Peyer's patch (tissue), 4 donors: ENCODE data around the gene TBCD. TPM values are rescaled to one million over a fixed set of nuclear protein-coding genes. Genes with fewer than 3 reads are reported as not detected.

Source experiments
- DNase-seq, 3 donors: peaks; one replicate each; pipeline ENCODE4 v3.0.0-alpha.2; 2017 to 2019
- H3K27ac ChIP-seq, 4 donors: fragments of 200-600 bp; sonication (generic); one replicate each; pipeline ENCODE4 v1.5.1; 2016 to 2019
- H3K27me3 ChIP-seq, 2 donors: fragments of 200-600 bp; sonication (generic); one replicate each; pipeline ENCODE4 v1.5.1; 2019
- H3K36me3 ChIP-seq, 3 donors: fragments of 200-600 bp; sonication (generic); one replicate each; pipeline ENCODE4 v1.5.1; 2016 to 2019
- H3K4me1 ChIP-seq, 4 donors: fragments of 200-600 bp; sonication (generic); one replicate each; pipeline ENCODE4 v1.5.1; 2016 to 2019
- H3K4me3 ChIP-seq, 4 donors: fragments of 200-600 bp; sonication (generic); 1 replicate in 3 of 4; 2 replicates in 1 of 4; pipeline ENCODE4 v1.5.1; 2016 to 2019; ENCODE audit warnings: mild to moderate bottlenecking in 1 of 4
- H3K9me3 ChIP-seq, 4 donors: fragments of 200-600 bp; sonication (generic); one replicate each; pipeline ENCODE4 v1.5.1; 2016 to 2019; ENCODE audit warnings: mild to moderate bottlenecking in 1 of 4
- CTCF ChIP-seq, 6 experiments: fragments of 450-650 bp in 4 of 6; fragments of 200-600 bp in 2 of 6; sonication (generic) in 1 of 6; IDR thresholded peaks; one replicate each; pipeline ENCODE4 v1.5.1; 2017 to 2019; ENCODE audit warnings: antibody characterized with exemption in 6 of 6, mild to moderate bottlenecking in 3 of 6, moderate library complexity in 1 of 6
- POLR2A ChIP-seq, 2 donors: fragments of 450-650 bp; IDR thresholded peaks; one replicate each; pipeline ENCODE4 v1.5.1; 2017; ENCODE audit warnings: antibody characterized with exemption in 2 of 2, mild to moderate bottlenecking in 2 of 2, moderate library complexity in 2 of 2
- total RNA-seq, 4 donors: library from RNA; depleted of rRNA; stranded (reverse); fragments of >200 nt; gene quantifications; one replicate each; pipeline ENCODE4 v1.1.0, GENCODE V29; 2016

Gene TBCD
- total RNA-seq, 4 donors from 2014 or later = 58.7 to 130 (median 74.8) TPM

GRCh38 chr17:82805254-82805653 is 53.4 kb downstream of the TBCD start:
- DNase-seq = no peak
- no peaks in the 10 kb centered on the region for H3K27me3 ChIP-seq
- H3K27ac ChIP-seq = peak overlapping the region in 1 of 4 donors; percentile 16

GRCh38 chr17:82805823-82806222 is 54.0 kb downstream of the TBCD start:
- H3K4me3 ChIP-seq = no peak overlapping the region
- H3K27me3 ChIP-seq = no peaks in the 10 kb centered on the region
- no peaks in the 10 kb centered on the region for H3K9me3 ChIP-seq
- H3K36me3 ChIP-seq = peaks cover 0 to 28% (median 0%) of the 10 kb centered on the region in 3 donors
- TF ChIP-seq CTCF (IDR thresholded peaks at IDR 0.05) (no peak), POLR2A (IDR thresholded peaks at IDR 0.05) (no peak)
- DNase-seq = no peak
- H3K4me1 ChIP-seq = no peaks in the 10 kb centered on the region
- no peak overlapping the region for H3K27ac ChIP-seq

More at GRCh38 chr17:82805254-82805653, 53.4 kb downstream of the TBCD start:
- TF ChIP-seq CTCF (IDR thresholded peaks at IDR 0.05) = no peak
- no peak for TF ChIP-seq POLR2A (IDR thresholded peaks at IDR 0.05)
- no peaks in the 10 kb centered on the region for H3K9me3 ChIP-seq
- no peaks in the 10 kb centered on the region for H3K4me1 ChIP-seq
- peaks cover 0 to 25% (median 0%) of the 10 kb centered on the region in 3 donors for H3K36me3 ChIP-seq
- no peak overlapping the region for H3K4me3 ChIP-seq

- no peak overlapping the region for H3K27ac ChIP-seq
- H3K27me3 ChIP-seq = no peaks in the 10 kb centered on the region
- no peaks in the 10 kb centered on the region for H3K9me3 ChIP-seq
- H3K4me3 ChIP-seq = no peak overlapping the region
- no peak for DNase-seq
- H3K36me3 ChIP-seq = peaks cover 0 to 34% (median 0%) of the 10 kb centered on the region in 3 donors
- TF ChIP-seq CTCF (IDR thresholded peaks at IDR 0.05) = no peak
- no peak for TF ChIP-seq POLR2A (IDR thresholded peaks at IDR 0.05)
- no peaks in the 10 kb centered on the region for H3K4me1 ChIP-seq
Observed at GRCh38 chr17:82806645-82807044, 54.8 kb downstream of the TBCD start.

- H3K27ac ChIP-seq = no peak overlapping the region
- peaks cover 0 to 38% (median 0%) of the 10 kb centered on the region in 3 donors for H3K36me3 ChIP-seq
- no peak for DNase-seq
- no peak overlapping the region for H3K4me3 ChIP-seq
- TF ChIP-seq CTCF (IDR thresholded peaks at IDR 0.05) (no peak), POLR2A (IDR thresholded peaks at IDR 0.05) (no peak)
- H3K9me3 ChIP-seq = no peaks in the 10 kb centered on the region
- no peaks in the 10 kb centered on the region for H3K4me1 ChIP-seq
- H3K27me3 ChIP-seq = no peaks in the 10 kb centered on the region
Observed at GRCh38 chr17:82807101-82807500, 55.2 kb downstream of the TBCD start.

GRCh38 chr17:82807562-82807961 is 55.7 kb downstream of the TBCD start:
- H3K36me3 ChIP-seq = peaks cover 0 to 43% (median 0%) of the 10 kb centered on the region in 3 donors
- DNase-seq = no peak
- no peaks in the 10 kb centered on the region for H3K9me3 ChIP-seq
- TF ChIP-seq POLR2A (IDR thresholded peaks at IDR 0.05) = no peak
- no peak for TF ChIP-seq CTCF (IDR thresholded peaks at IDR 0.05)
- no peak overlapping the region for H3K27ac ChIP-seq
- H3K27me3 ChIP-seq = no peaks in the 10 kb centered on the region
- H3K4me1 ChIP-seq = no peaks in the 10 kb centered on the region
- no peak overlapping the region for H3K4me3 ChIP-seq

GRCh38 chr17:82808006-82808405 is 56.1 kb downstream of the TBCD start:
- TF ChIP-seq POLR2A (IDR thresholded peaks at IDR 0.05) = no peak
- no peak for TF ChIP-seq CTCF (IDR thresholded peaks at IDR 0.05)
- DNase-seq = no peak
- Histone ChIP-seq H3K9me3 (no peaks in the 10 kb centered on the region), H3K27ac (no peak overlapping the region), H3K27me3 (no peaks in the 10 kb centered on the region), H3K36me3 (peaks cover 0 to 44% (median 0%) of the 10 kb centered on the region in 3 donors), H3K4me3 (no peak overlapping the region), H3K4me1 (no peaks in the 10 kb centered on the region)
